Right lobe of liver (tissue), 4 donors: Measurements from ENCODE around the gene AARS2.

Experiments
- CTCF ChIP-seq, 4 donors: fragments of 200-600 bp in 3 of 4; fragments of 450-650 bp in 1 of 4; IDR thresholded peaks; one replicate each; pipeline versions ENCODE4 v1.5.1 to v1.8.0; 2016 to 2022; ENCODE audit warnings: antibody characterized with exemption in 4 of 4, mild to moderate bottlenecking in 2 of 4
- POLR2A ChIP-seq: fragments of 450-650 bp; IDR thresholded peaks from one replicate; pipeline ENCODE4 v1.6.1; 2017; ENCODE audit warnings: antibody characterized with exemption, mild to moderate bottlenecking
- donor health status: DM: no; HTN: no; CAD: no.
- donor health status: DM: no; HTN: no; CAD: no.
- donor health status: DM: no; HTN: yes; CAD: no.

DNA sequence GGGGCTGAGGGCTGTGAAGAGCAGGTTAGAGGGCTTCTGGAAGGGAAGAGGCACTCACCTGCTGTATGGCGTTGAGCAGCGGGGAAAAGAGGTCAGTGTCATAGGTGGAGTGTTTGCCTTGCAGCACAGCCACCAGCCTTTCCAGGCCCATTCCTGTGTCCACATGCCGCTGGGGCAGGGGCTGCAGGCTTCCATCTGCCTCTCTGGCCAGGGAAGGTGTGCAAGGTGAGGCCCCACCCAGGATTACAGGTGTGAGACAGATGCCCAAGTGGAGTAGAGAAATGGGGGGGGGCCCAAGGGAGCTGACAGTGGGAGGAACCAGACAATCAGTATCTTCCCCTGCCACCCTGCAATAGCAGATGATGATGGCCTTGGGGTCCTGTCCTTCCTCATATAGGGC, 2.9 kb downstream of the AARS2 start:
- TF ChIP-seq CTCF (IDR thresholded peaks at IDR 0.05), result no peak
- no peak for TF ChIP-seq POLR2A
